GM12891 (cell line): Measurements from ENCODE around the gene SPAAR.

Experiments used
- DNase-seq: peaks from one replicate; pipeline ENCODE4 v3.0.0; 2011; ENCODE audit warnings: low spot score; ENCODE audit not compliant: insufficient read length
- FAIRE-seq: peaks from 2 replicates; lab custom pipeline; 2011; peaks lifted over from hg19 to GRCh38; lab: Jason Lieb, UNC
- PAX5 ChIP-seq: IDR thresholded peaks from 2 replicates; pipeline ENCODE4 v1.6.1; 2011; ENCODE audit warnings: low read length, moderate library complexity, mild to moderate bottlenecking; ENCODE audit not compliant: insufficient read depth, severe bottlenecking
- POLR2A ChIP-seq: IDR thresholded peaks from 2 replicates; pipeline ENCODE4 v1.6.1; 2011; ENCODE audit warnings: low read depth, low read length, control low read depth
- POLR2AphosphoS5 ChIP-seq: IDR thresholded peaks from 2 replicates; pipeline ENCODE4 v1.6.1; 2011; ENCODE audit warnings: low read depth, low read length, control low read depth
- POU2F2 ChIP-seq: IDR thresholded peaks from 2 replicates; pipeline ENCODE4 v1.6.1; 2011; ENCODE audit warnings: low read depth, mild to moderate bottlenecking, control low read depth, low read length, moderate library complexity
- SPI1 ChIP-seq: IDR thresholded peaks from 2 replicates; pipeline ENCODE4 v1.6.1; 2011; ENCODE audit warnings: low read depth, low read length, control low read depth
- TAF1 ChIP-seq: IDR thresholded peaks from 2 replicates; pipeline ENCODE4 v1.6.1; 2011; ENCODE audit warnings: low read depth, low read length, control low read depth

The SPAAR gene

DNA sequence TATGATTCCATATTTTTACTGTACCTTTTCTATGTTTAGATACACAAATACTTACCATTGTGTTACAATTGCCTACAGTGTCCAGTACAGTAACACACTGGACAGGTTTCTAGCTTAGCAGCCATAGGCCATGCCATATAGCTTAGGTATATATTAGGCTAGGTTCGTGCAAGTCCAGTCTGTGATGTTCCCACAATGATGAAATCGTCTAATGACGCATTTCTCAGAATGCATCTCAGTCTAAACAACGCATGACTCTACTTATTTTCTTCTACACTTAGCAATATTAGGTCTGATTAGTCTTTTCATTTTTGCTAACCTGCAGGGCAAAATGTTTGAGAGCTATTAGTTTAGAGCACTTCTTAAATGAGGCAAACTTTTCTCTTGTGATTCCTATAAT lies 26.0 kb downstream of the SPAAR start:
- peak; percentile 35 for FAIRE-seq
- no peak for DNase-seq

DNA sequence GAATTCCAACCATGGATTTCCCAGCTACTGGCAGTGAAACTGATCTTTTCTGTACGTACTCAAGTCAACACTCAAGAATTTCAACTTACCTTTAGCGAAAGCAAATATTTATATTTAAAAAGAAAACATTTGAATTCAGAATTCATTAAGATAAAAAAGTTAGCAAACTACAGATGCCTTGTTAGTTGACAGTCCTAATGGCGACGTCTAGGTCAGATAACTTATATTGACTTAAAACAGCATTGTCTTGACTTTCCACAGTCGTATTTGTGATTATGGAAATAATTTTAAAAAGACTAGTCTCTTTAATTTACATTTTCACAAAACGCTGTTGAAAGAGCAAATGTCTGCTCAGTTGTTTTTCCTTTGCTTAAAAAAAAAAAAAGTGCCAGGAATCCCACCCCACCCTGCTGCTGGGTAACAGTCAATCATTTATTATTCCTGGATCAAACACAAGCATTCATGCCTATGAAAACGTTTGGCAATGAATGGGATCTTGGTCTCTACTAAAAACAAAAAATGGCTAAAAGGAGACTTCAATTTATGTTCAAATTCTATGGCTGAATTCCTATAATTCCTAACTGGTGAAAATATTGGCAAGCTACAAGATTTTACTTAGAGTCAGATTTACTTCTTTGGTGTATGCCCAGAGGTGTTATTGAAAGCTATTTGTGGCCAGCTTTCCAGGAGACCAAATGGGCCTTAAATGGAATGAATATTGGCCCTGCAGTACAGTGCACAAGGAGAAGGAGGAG lies 26.6 kb downstream of the SPAAR start:
- FAIRE-seq (no peak), DNase-seq (no peak)
- TF ChIP-seq SPI1 (no peak), TAF1 (no peak), POLR2A (no peak), POLR2AphosphoS5 (no peak)

More for the DNA sequence above, 26.0 kb downstream of the SPAAR start:
- TF ChIP-seq SPI1 (no peak), TAF1 (no peak), POLR2A (no peak), PAX5 (no peak), POLR2AphosphoS5 (no peak), POU2F2 (no peak)

GRCh38 chr9:35937227-35937626 lies 27.9 kb downstream of the SPAAR start:
- TF ChIP-seq SPI1: peak; percentile 93
- TF ChIP-seq PAX5: no peak
- DNase-seq (no peak), FAIRE-seq (peak; percentile 80)

DNA sequence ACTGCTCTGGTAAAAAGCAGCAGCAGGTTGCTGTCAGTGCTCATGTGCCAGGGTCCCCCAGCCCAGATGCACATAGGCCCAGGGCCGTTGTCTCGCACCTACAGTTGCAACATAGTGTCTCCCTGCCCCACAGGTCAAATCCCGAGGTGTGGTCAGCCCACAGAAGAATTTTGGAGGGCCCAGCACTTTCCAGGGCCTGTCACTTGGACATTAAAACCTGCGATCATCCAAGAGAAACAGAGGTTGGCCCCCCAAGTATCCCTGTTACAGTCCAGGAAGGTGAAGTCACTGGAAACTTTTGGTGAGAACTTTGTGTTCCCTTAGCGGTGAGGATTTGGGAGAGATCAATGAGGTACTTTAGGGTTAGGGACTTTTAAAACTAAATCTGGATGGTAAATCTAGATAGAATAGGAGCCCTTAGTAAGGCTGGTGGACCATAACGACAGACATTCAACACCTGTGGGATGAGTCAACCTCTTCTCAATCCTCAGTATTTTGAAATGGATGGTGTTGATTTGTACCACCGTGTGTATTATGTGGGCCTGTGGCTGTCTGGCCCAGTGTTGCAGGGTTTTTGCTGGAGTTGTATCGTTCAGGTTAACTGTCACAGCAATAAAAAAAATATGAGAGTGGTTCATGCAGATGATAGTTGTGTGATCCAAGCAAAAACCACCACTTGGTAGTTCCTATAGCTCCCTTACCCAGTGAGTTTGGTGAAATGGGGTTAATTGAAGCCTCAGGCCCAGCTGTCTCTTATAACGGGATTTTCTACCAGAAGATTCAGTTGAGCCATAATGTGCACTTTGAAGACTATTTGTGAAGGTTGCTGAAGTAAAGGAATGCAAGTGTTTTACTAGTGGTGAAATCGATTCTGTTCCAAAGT lies 29.4 kb downstream of the SPAAR start:
- TF ChIP-seq SPI1 (no peak), TAF1 (no peak), POLR2A (no peak), PAX5 (no peak), POLR2AphosphoS5 (no peak), POU2F2 (no peak)
- DNase-seq: no peak
- no peak for FAIRE-seq

GRCh38 chr9:35939679-35940250 lies 30.5 kb downstream of the SPAAR start:
- FAIRE-seq (no peak), DNase-seq (no peak)
- TF ChIP-seq SPI1 (no peak), POLR2AphosphoS5 (no peak), PAX5 (no peak), TAF1 (no peak), POLR2A (no peak), POU2F2 (no peak)

DNA sequence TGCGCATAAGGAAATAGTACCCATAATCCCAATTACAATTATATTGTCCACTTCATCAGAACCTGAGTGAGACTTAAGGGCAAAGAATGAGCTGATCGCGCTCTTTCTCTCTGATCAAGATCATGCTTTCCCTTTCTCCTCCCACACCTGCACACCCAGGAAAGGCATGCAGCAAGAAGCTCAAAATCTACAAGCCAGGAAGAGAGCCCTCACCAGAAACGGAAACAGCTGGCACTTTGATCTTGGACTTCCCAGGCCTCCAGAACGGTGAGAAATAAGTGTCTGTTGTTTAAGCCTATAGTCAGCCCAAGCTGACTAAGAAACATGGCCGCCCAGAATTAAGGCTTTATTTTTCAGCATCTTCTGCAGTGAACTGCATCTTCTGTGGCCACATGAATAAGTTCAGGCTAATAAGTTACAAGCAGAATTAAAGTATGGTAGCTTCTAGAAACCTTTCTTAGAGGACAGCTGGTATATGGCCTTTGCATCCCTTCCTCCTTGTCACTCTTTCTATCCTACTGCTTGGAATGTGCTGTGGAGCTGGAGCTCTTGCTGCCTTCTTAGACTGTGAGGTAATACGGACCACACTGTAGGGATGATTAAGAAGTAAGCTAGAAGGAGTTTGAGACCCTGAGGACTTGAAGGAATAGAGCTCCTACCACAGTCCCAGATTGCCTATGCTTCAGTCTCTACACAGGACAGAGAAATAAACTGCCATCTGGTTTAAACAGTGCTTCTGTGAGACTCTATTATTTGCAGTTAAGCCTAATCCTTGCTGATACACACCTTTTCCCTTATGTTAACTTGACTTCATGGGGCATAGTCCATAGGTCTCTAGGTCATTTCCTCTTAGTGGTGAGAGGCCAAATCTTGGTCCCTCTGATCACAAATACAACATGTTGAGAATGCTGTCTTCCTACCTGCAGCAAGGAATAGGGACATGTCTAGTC lies 31.4 kb downstream of the SPAAR start:
- no peak for TF ChIP-seq POLR2AphosphoS5
- no peak for TF ChIP-seq PAX5
- no peak for TF ChIP-seq TAF1
- TF ChIP-seq SPI1: no peak
- TF ChIP-seq POU2F2: no peak
- TF ChIP-seq POLR2A: no peak
- DNase-seq (no peak), FAIRE-seq (peak; percentile 23)

GRCh38 chr9:35942286-35942685 lies 33.0 kb downstream of the SPAAR start:
- DNase-seq (no peak), FAIRE-seq (no peak)
- TF ChIP-seq TAF1 (no peak), PAX5 (no peak), POLR2A (no peak), SPI1 (no peak), POU2F2 (no peak), POLR2AphosphoS5 (no peak)

DNA sequence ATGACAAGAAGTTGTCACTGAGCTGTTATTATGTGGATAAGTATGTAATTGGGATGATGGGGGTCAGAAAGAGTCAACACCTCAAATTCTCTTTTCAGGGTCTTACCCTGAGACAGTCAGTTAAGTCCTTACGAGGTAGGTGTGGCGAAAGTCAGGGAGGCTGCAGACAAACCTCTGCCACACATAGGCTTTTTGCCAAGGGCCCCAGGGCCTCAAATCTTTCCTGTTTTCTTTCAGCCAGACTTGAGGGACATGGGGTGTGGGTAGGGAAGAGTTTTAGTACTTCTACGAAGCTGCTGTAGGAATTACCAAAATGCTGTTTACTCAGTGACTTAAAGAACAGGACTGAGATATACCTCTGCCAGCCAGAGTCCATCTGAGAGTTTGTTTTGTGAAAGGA lies 34.9 kb downstream of the SPAAR start:
- no peak for DNase-seq
- TF ChIP-seq POLR2A (no peak), TAF1 (no peak), POLR2AphosphoS5 (no peak), POU2F2 (no peak), PAX5 (no peak), SPI1 (no peak)
- no peak for FAIRE-seq
